Left ventricle myocardium inferior (tissue), 1 donor: ENCODE measurements around the gene ADAMTS7. TPM values are rescaled to one million over a fixed set of nuclear protein-coding genes. Genes with fewer than 3 reads are reported as not detected.
"Not testable (repeated sequence)": the region's sequence is repeated elsewhere in the genome, so short reads cannot be mapped to it uniquely, and the experiment has no call there.

ENCODE experiments used
- DNase-seq: peaks from one replicate; pipeline ENCODE4 v3.0.0-alpha.2; 2020
- H3K27ac ChIP-seq: fragments of 200-600 bp; replicated peaks from 2 replicates; pipeline ENCODE4 v1.8.0; 2021
- H3K27me3 ChIP-seq: fragments of 200-600 bp; 2 replicates; pipeline ENCODE4 v1.8.0; 2021; ENCODE audit warnings: low read depth
- H3K36me3 ChIP-seq: fragments of 200-600 bp; 2 replicates; pipeline ENCODE4 v1.8.0; 2021
- H3K4me1 ChIP-seq: fragments of 200-600 bp; 2 replicates; pipeline ENCODE4 v1.8.0; 2021
- H3K4me3 ChIP-seq: fragments of 200-600 bp; 2 replicates; pipeline ENCODE4 v1.8.0; 2021; ENCODE audit warnings: mild to moderate bottlenecking, moderate library complexity
- H3K9me3 ChIP-seq: fragments of 200-600 bp; replicated peaks from 2 replicates; pipeline ENCODE4 v1.8.0; 2021
- intact Hi-C: fragments of 100-400 bp; cut with micrococcal nuclease; formaldehyde crosslinking; loops from one replicate; pipeline ENCODE4 v1.11.0; 2022
- total RNA-seq: library from RNA; stranded (reverse); fragmentation: NEBNext Ultra II Directional; extraction: Animal tissue kit (Norgen Biotek cat#: 25700); gene quantifications from one replicate; pipeline ENCODE4 v1.2.1, GENCODE V29; 2021
- TF ChIP-seq, protein P1 (sequence below): fragments of 200-600 bp; IDR thresholded peaks from 2 replicates; pipeline ENCODE4 v1.8.0; 2021; ENCODE audit warnings: antibody characterized with exemption, mild to moderate bottlenecking, borderline replicate concordance
- donor health status: DM: no; HTN: yes; CAD: no; lungs with severe emphysema.

ADAMTS7 gene
- total RNA-seq, 1 donor from 2014 or later = 24.2 TPM

- intact Hi-C loops = no loop called here
- DNase-seq = no peak
- Histone ChIP-seq H3K27ac (no peak overlapping the region), H3K9me3 (no peaks in the 10 kb centered on the region), H3K27me3 (no peaks in the 10 kb centered on the region), H3K4me1 (no peaks in the 10 kb centered on the region), H3K4me3 (no peak overlapping the region), H3K36me3 (no peaks in the 10 kb centered on the region)
- TF ChIP-seq, protein P1, sequence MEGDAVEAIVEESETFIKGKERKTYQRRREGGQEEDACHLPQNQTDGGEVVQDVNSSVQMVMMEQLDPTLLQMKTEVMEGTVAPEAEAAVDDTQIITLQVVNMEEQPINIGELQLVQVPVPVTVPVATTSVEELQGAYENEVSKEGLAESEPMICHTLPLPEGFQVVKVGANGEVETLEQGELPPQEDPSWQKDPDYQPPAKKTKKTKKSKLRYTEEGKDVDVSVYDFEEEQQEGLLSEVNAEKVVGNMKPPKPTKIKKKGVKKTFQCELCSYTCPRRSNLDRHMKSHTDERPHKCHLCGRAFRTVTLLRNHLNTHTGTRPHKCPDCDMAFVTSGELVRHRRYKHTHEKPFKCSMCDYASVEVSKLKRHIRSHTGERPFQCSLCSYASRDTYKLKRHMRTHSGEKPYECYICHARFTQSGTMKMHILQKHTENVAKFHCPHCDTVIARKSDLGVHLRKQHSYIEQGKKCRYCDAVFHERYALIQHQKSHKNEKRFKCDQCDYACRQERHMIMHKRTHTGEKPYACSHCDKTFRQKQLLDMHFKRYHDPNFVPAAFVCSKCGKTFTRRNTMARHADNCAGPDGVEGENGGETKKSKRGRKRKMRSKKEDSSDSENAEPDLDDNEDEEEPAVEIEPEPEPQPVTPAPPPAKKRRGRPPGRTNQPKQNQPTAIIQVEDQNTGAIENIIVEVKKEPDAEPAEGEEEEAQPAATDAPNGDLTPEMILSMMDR = no peak
Observed at GRCh38 chr15:78850941-78851755, 39.9 kb upstream of the ADAMTS7 start.

DNA sequence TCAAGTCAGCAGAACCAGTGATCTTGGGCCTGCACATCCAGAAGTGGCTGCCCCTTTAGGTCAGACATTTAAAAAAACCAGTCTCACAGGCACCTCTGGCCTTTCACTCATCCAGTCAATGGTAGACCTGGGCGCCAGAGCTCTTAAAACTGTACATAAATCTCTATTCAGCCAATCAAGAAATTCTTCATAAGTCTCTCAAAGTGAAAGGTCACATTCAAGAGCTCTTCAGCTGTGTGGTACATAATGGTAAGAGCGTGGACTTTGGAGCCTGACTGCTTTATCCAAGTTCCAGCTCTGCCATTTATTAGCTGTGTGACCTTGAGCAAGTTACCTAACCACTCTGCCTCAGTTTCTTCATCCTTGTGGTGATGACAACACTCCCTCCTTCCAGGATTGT lies 39.1 kb upstream of the ADAMTS7 start:
- Histone ChIP-seq H3K9me3 (no peaks in the 10 kb centered on the region), H3K27ac (no peak overlapping the region), H3K27me3 (no peaks in the 10 kb centered on the region), H3K36me3 (no peaks in the 10 kb centered on the region), H3K4me3 (no peak overlapping the region), H3K4me1 (no peaks in the 10 kb centered on the region)
- intact Hi-C loops = no loop called here
- TF ChIP-seq, protein P1 = no peak
- no peak for DNase-seq

GRCh38 chr15:78847387-78847906 lies 36.2 kb upstream of the ADAMTS7 start:
- H3K4me3 ChIP-seq, H3K9me3 ChIP-seq, H3K36me3 ChIP-seq, H3K27ac ChIP-seq, H3K4me1 ChIP-seq, H3K27me3 ChIP-seq, intact Hi-C loops, DNase-seq: not testable (repeated sequence)

DNA sequence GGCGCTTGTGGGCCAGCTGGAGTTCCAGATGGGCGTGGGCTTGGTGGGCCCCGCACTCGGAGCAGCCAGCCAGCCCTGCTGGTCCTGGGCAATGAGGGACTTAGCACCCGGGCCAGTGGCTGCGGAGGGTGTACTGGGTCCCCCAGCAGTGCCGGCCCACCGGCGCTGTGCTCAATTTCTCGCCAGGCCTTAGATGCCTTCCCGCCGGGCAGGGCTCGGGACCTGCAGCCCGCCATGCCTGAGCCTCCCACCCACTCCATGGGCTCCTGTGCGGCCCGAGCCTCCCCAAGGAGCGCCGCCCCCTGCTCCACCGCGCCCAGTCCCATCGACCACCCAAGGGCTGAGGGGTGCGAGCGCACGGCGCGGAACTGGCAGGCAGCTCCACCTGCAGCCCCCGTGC lies 35.6 kb upstream of the ADAMTS7 start:
- H3K4me1 ChIP-seq, H3K27me3 ChIP-seq, H3K27ac ChIP-seq, H3K9me3 ChIP-seq, H3K36me3 ChIP-seq, DNase-seq, H3K4me3 ChIP-seq, intact Hi-C loops: not testable (repeated sequence)

DNA sequence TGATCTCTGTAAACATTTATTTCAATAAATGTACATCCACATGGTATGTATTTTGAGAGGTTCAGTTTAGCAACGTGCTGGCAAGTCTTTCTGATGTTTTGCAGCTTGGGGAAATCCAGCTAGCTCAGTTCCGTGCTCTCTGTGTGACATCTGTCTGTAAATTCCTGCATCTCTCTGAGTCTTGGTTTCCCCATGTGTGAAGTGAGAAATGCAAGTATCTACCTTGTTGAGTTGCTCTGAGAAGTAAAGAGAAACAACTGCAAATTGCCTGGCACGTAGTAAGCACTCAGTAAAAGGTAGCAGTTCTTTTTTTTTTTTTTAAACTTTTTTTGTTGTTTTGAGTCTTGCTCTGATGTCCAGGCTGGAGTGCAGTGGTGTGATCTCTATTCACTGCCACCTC lies 31.3 kb upstream of the ADAMTS7 start:
- Histone ChIP-seq H3K27ac (no peak overlapping the region), H3K36me3 (no peaks in the 10 kb centered on the region), H3K4me3 (no peak overlapping the region), H3K4me1 (no peaks in the 10 kb centered on the region), H3K9me3 (no peaks in the 10 kb centered on the region), H3K27me3 (no peaks in the 10 kb centered on the region)
- intact Hi-C loops = no loop called here
- DNase-seq = no peak
- TF ChIP-seq, protein P1 = no peak

- Histone ChIP-seq H3K27me3 (no peaks in the 10 kb centered on the region), H3K9me3 (no peaks in the 10 kb centered on the region), H3K36me3 (no peaks in the 10 kb centered on the region), H3K27ac (no peak overlapping the region), H3K4me3 (no peak overlapping the region), H3K4me1 (no peaks in the 10 kb centered on the region)
- TF ChIP-seq, protein P1 = no peak
- intact Hi-C loops = no loop called here
- no peak for DNase-seq
Observed at GRCh38 chr15:78841891-78842290, 30.6 kb upstream of the ADAMTS7 start.
